ENCODE measurements around the gene PARM1. TPM values are rescaled to one million over a fixed set of nuclear protein-coding genes. Genes with fewer than 3 reads are reported as not detected.

The PARM1 gene
- total and polyA plus RNA-seq, 2 of the 4 experiments (the other 2 are of a cell fraction): 0.07 to 0.18 TPM

- intact Hi-C loops (cut with micrococcal nuclease) (no loop called here), in situ Hi-C loops (cut with MboI; ENCODE audit: low sequenced_read_pairs) (no loop called here), dilution Hi-C loops (cut with HindIII; ENCODE audit: low sequenced_read_pairs, unreplicated experiment) (no loop called here)
- H2AK9ac ChIP-seq (replicated peaks; ENCODE audit: low read depth, low read length, poor library complexity): no peak overlapping the region
- no peak for TF ChIP-seq MAFK (IDR thresholded peaks at IDR 0.05; ENCODE audit: low read depth, low read length)
- no peak for TF ChIP-seq CEBPB (IDR thresholded peaks at IDR 0.05; ENCODE audit: low read depth, low read length)
- TF ChIP-seq POLR2A (IDR thresholded peaks at IDR 0.05; ENCODE audit: low read depth, low read length): no peak
- TF ChIP-seq BHLHE40 (IDR thresholded peaks at IDR 0.05; ENCODE audit: low read depth, low read length): no peak
- no peak for TF ChIP-seq MAZ (IDR thresholded peaks at IDR 0.05; ENCODE audit: borderline replicate concordance, low read depth, low read length)
- DNase-seq (no peak), ATAC-seq (ENCODE audit: low read depth) (no peak)
- POLR2A ChIA-PET (ENCODE audit: unreplicated experiment): no interaction called here
- no TSS peak for BruUV-seq (replicated peaks)
- H2BK120ac ChIP-seq (ENCODE audit: low read depth, low read length): no peak overlapping the region
- H2AFZ ChIP-seq (replicated peaks; ENCODE audit: low read length, poor library complexity): no peak overlapping the region
- H3K36me3 ChIP-seq (ENCODE audit: control insufficient read depth, insufficient read depth, low read length): no peaks in the 10 kb centered on the region
- H4K8ac ChIP-seq (ENCODE audit: low read depth in 2 of 2, low read length in 2 of 2): no peak overlapping the region
- no peak overlapping the region for H3K18ac ChIP-seq (ENCODE audit: low read depth, low read length)
- H4K5ac ChIP-seq (ENCODE audit: low read depth, low read length): no peak overlapping the region
- H2BK20ac ChIP-seq (ENCODE audit: low read depth, low read length): no peak overlapping the region
- CTCF ChIA-PET: no interaction called here
- no peaks in the 10 kb centered on the region for H3K27me3 ChIP-seq (ENCODE audit: control insufficient read depth, insufficient read depth, low read length)
- 6% methylated on average over 2 of the region's 3 CpGs; no CpG with 5 or more reads in 1 of the 2 experiments for WGBS, 2 experiments (ENCODE audit: extremely low coverage in 2 of 2, insufficient read length in 1 of 2)
- no peak overlapping the region for H3K23ac ChIP-seq (ENCODE audit: low read depth, low read length)
- H3K14ac ChIP-seq (replicated peaks; ENCODE audit: low read depth, low read length): no peak overlapping the region
- H3K9me1 ChIP-seq (ENCODE audit: insufficient read depth, low read length): no peaks in the 10 kb centered on the region
- no peak overlapping the region for H3K56ac ChIP-seq (ENCODE audit: extremely low read depth, insufficient read depth, low read length)
- no peaks in the 10 kb centered on the region for H3K4me1 ChIP-seq (ENCODE audit: control insufficient read depth, insufficient read depth, low read length)
- no peak overlapping the region for H3K9ac ChIP-seq (ENCODE audit: low read depth, low read length)
- H4K91ac ChIP-seq (ENCODE audit: insufficient read depth, low read depth, low read length): no peak overlapping the region
- no peaks in the 10 kb centered on the region for H3K79me1 ChIP-seq (ENCODE audit: low read depth in 1 of 2, low read length in 2 of 2)
- H2BK5ac ChIP-seq (ENCODE audit: low read depth, low read length, poor library complexity, severe bottlenecking): no peak overlapping the region
- no peaks in the 10 kb centered on the region for H3K9me3 ChIP-seq (ENCODE audit: control insufficient read depth, insufficient read depth, low read length)
- H3K4me2 ChIP-seq (ENCODE audit: low read depth, low read length): no peak overlapping the region
- H3K4ac ChIP-seq (ENCODE audit: low read depth, low read length): no peak overlapping the region
- H2AK5ac ChIP-seq (ENCODE audit: low read depth, low read length): no peak overlapping the region
- H2BK15ac ChIP-seq (ENCODE audit: low read depth, low read length): no peak overlapping the region
- H3K4me3 ChIP-seq (ENCODE audit: insufficient read depth, low read depth, low read length): no peak overlapping the region
- no peak overlapping the region for H3K27ac ChIP-seq (ENCODE audit: insufficient read depth, low read length)
- H4K20me1 ChIP-seq (ENCODE audit: insufficient read depth, low read length): no peaks in the 10 kb centered on the region
These were observed 101.6 kb downstream of the PARM1 start for GRCh38 chr4:75034523-75034922.
